Measurements from ENCODE around the gene CHRNA1. TPM values are rescaled to one million over a fixed set of nuclear protein-coding genes. Genes with fewer than 3 reads are reported as not detected.

CHRNA1 gene
- total RNA-seq, 4 donors from 2014 or later: not detected

DNA sequence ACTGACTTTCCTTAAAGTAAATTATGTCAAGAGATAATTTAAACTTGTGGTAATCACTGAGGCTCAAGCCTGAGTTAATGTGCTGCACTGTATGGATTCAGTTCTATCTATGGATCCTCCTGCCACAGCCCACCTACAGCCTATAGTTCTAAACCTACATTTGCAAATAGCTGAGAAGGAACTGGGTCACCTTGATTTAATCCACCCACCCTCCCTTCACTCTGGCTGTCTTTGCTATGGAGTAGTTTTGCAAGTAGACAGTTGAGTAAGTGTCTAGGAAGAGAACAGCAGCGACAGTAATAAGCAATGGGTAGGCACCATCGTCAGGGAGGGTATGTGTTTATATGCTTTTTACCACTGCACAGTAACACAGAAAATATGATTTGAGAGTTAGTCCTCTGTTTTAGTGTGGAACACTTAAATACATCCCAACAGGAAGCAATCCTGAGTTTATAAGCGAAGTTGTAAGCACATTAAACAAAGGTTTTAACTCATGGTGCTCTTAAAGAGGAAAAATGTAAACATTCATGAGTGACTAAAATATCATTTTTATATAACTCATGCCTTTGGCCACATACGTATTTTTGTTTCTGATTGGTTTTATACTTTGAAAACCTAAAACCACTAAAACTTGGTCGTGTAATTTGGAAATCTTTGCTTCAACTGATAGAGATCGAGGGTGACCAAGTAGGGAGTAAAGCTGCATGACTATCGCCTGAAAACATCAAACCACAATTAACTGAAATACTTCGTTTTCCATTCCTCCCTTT, 36.3 kb upstream of the CHRNA1 start:
- H3K27me3 ChIP-seq: no peaks in the 10 kb centered on the region
- H3K36me3 ChIP-seq: peaks cover 0 to 5% (median 0%) of the 10 kb centered on the region in 3 donors
- WGBS, 2 donors: 71 to 72% methylated on average over 8 of the region's 8 CpGs
- TF ChIP-seq, protein P1, sequence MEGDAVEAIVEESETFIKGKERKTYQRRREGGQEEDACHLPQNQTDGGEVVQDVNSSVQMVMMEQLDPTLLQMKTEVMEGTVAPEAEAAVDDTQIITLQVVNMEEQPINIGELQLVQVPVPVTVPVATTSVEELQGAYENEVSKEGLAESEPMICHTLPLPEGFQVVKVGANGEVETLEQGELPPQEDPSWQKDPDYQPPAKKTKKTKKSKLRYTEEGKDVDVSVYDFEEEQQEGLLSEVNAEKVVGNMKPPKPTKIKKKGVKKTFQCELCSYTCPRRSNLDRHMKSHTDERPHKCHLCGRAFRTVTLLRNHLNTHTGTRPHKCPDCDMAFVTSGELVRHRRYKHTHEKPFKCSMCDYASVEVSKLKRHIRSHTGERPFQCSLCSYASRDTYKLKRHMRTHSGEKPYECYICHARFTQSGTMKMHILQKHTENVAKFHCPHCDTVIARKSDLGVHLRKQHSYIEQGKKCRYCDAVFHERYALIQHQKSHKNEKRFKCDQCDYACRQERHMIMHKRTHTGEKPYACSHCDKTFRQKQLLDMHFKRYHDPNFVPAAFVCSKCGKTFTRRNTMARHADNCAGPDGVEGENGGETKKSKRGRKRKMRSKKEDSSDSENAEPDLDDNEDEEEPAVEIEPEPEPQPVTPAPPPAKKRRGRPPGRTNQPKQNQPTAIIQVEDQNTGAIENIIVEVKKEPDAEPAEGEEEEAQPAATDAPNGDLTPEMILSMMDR (IDR thresholded peaks at IDR 0.05): no peak
- no peak for DNase-seq
- no peak overlapping the region for H3K27ac ChIP-seq
- intact Hi-C loops (cut with DNase I): no loop called here
- H3K9me3 ChIP-seq: no peaks in the 10 kb centered on the region
- no peak overlapping the region for H3K4me3 ChIP-seq
- H3K4me1 ChIP-seq: no peaks in the 10 kb centered on the region

DNA sequence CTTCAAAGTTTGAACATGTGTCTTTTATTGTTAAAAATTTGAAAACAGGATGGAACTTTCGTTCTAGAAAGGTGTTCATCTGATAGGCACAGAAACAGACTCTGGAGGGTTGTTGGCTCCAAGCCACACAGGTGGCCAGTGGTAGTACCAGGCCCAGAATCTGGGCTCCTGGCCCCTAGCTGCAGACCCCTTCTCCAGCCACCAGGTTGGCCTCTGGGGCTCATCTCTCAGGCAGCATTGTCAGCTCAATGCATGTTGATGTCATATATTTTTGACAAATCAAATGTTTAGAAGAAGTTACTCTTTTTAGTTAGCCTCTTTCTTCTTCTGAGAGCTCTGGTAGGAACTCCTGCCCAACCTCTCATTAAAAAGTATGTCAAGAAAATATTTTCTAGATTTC, 34.5 kb upstream of the CHRNA1 start:
- peaks cover 0 to 5% (median 0%) of the 10 kb centered on the region in 3 donors for H3K36me3 ChIP-seq
- intact Hi-C loops (cut with DNase I): no loop called here
- H3K4me1 ChIP-seq: no peaks in the 10 kb centered on the region
- TF ChIP-seq, protein P1 (IDR thresholded peaks at IDR 0.05): no peak
- no peak for TF ChIP-seq POLR2A (IDR thresholded peaks at IDR 0.05)
- no peak for DNase-seq
- no peaks in the 10 kb centered on the region for H3K27me3 ChIP-seq
- 82 to 88% methylated on average over 1 of the region's 1 CpG for WGBS, 2 donors
- no peak overlapping the region for H3K4me3 ChIP-seq
- H3K27ac ChIP-seq: no peak overlapping the region
- H3K9me3 ChIP-seq: no peaks in the 10 kb centered on the region

DNA sequence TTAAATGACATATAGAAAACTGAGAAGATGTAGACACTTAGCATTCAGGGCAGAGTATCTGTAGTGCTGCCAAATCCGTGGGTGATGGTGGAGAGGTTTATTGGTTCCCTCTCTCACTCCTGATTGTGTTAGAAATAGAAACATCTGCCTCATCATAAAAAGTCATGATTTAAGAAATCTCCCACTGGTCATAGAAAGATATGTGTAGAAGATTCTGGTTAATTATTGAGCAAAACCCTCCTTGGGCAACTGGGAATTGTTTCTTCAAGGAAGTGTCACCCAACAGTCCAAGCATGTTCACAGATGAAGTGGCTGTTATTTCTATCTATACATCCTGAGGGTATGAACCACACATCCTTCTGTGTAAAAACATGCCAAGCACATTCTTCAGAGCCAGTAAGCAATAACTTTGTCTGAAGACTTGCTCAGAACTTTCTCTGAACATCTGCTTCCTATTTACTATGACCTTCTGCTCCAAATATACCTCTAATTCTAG, 33.6 kb upstream of the CHRNA1 start:
- no peak for DNase-seq
- intact Hi-C loops (cut with DNase I): no loop called here
- Histone ChIP-seq H3K27ac (no peak overlapping the region), H3K4me1 (no peaks in the 10 kb centered on the region), H3K27me3 (no peaks in the 10 kb centered on the region), H3K36me3 (peaks cover 0 to 5% (median 0%) of the 10 kb centered on the region in 3 donors), H3K4me3 (no peak overlapping the region), H3K9me3 (no peaks in the 10 kb centered on the region)
- TF ChIP-seq, protein P1 (IDR thresholded peaks at IDR 0.05): no peak
- TF ChIP-seq POLR2A (IDR thresholded peaks at IDR 0.05): no peak
- 56 to 82% methylated on average over 1 of the region's 1 CpG for WGBS, 2 donors

DNA sequence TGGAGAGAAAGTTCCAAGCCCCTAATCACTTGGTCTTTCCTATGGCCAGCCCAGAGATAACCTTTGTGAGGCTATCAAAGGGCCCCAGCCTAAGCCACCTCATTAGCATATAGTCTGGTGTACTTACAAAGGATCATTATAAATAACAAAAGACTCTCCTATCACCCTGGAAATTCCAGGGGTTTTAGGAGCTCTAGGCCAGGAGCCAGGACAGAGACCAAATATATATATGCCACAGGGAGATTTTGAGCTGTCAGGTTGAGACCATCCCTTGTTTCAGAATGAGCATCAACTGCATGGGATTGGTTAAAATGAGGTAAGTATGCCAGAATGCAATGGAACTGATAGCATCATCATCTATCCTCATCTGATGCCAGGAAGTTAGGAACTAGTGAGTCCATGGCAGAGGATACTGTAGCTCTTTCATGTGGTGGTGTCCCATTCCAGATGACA, 32.1 kb upstream of the CHRNA1 start:
- no peak for DNase-seq
- no peak for TF ChIP-seq POLR2A (IDR thresholded peaks at IDR 0.05)
- intact Hi-C loops (cut with DNase I): no loop called here

DNA sequence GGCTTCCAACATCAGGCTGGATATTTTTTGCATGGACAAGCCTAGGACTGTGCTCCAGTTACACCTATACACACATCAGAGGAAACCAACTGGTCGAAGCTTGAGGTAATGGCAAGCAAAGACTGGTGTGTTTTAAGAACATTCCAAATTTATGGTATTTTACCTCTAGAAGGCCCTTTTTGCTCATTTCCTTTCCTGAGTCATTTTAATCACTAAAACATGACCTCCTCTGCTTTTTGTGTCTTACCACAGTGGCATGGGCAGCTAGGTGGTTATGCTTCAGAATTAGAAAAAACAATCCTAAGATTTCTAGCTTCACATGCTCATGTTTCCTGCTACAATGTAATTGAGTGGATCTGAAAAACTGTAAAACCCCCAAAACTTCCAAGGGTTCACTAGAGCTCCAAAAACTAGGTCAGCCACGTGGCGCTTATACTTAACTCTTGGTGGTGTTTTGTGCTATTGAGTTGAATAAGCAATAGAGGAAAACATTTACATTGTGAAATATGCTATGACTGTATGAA, 30.6 kb upstream of the CHRNA1 start:
- intact Hi-C loops (cut with DNase I): no loop called here

More for the DNA sequence above, 32.1 kb upstream of the CHRNA1 start:
- Histone ChIP-seq H3K27ac (no peak overlapping the region), H3K4me3 (no peak overlapping the region), H3K27me3 (no peaks in the 10 kb centered on the region), H3K9me3 (no peaks in the 10 kb centered on the region), H3K4me1 (no peaks in the 10 kb centered on the region), H3K36me3 (peaks cover 0 to 5% (median 0%) of the 10 kb centered on the region in 3 donors)

More for the DNA sequence above, 30.6 kb upstream of the CHRNA1 start:
- Histone ChIP-seq H3K4me1 (no peaks in the 10 kb centered on the region), H3K4me3 (no peak overlapping the region), H3K36me3 (peaks cover 0 to 5% (median 0%) of the 10 kb centered on the region in 3 donors), H3K27me3 (no peaks in the 10 kb centered on the region), H3K9me3 (no peaks in the 10 kb centered on the region), H3K27ac (no peak overlapping the region)
- 73 to 79% methylated on average over 3 of the region's 3 CpGs for WGBS, 2 donors
- no peak for DNase-seq
- TF ChIP-seq, protein P1 (IDR thresholded peaks at IDR 0.05): no peak
- TF ChIP-seq POLR2A (IDR thresholded peaks at IDR 0.05): no peak

Data from esophagus squamous epithelium (tissue), 5 donors.